GDM1 (cell line): ENCODE results near the gene RAP2B.
"Not testable (repeated sequence)": the region's sequence is repeated elsewhere in the genome, so short reads cannot be mapped to it uniquely, and the experiment has no call there.

Experiments used
- DNase-seq: peaks from one replicate; lab custom pipeline; 2025; lab: John Stamatoyannopoulos, UW

RAP2B gene

DNA sequence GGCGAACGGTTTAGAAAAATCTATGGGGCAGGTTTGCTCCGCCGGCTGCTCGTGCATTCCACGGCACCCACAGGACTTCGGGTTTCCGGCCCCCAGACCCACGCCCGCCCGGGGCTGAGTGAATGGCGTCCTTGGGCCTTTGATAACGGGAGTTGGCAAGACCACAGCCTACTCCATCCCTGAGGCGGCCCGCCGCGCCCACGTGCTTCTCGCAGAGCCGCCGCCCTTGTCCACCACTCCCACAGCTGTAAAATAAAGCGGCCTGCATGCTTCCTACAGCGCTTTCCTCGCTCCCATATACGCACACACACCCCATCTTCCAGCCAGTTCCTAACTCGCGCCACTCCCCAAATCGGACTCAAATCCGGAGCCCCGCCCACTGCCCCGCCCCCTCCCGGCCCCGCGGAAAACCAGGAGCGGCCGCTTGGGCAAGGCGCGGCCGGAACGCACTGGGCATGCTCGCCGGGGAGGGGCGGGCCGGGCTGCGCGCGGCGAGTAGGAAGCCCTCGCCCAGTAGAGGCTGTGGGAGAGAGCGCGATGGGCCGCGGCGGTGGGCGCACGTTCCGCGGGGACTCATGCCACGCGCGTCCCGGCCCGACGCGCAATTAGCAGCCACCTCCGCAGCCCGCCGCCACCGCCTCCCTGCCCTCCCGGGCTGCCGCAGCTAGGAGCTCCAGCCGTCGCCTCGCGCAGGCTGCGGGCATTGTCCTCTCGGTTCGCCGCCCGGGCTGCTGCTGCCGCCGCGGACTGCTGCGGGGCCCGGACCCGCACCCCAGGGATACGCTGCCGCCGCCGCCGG lies at the start of gene RAP2B:
Gene RAP2B (plus strand): TSS at position 513 of the 799 bp plus-strand sequence. CDS start 468 bp downstream, outside the sequence.
- DNase-seq: peak; percentile 94

DNA sequence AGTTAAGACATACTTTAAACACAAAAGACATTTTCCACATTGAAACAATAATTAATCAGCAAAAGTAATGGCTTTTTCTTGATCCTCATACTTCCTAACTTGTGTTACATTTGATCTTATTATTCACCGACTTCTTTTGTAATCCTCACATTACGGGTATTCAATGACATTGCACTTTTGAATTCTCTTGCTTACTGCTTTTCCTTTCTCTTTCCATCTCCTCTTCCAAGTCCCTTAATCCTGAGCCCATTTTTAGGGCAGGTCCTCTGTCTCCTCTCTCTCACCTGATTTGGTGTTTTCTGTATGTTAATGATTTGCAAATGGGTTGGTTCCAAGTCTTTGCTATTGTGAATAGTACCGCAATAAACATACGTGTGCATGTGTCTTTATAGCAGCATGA lies 48.5 kb upstream of the RAP2B start:
- DNase-seq: no peak

DNA sequence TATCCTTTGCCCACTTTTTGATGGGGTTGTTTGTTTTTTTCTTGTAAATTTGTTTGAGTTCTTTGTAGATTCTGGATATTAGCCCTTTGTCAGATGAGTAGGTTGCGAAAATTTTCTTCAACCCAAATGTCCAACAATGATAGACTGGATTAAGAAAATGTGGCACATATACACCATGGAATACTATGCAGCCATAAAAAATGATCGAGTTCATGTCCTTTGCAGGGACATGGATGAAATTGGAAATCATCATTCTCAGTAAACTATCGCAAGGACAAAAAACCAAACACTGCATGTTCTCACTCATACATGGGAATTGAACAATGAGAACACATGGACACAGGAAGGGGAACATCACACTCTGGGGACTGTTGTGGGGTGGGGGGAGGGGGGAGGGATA lies 47.8 kb upstream of the RAP2B start:
- DNase-seq: not testable (repeated sequence)

DNA sequence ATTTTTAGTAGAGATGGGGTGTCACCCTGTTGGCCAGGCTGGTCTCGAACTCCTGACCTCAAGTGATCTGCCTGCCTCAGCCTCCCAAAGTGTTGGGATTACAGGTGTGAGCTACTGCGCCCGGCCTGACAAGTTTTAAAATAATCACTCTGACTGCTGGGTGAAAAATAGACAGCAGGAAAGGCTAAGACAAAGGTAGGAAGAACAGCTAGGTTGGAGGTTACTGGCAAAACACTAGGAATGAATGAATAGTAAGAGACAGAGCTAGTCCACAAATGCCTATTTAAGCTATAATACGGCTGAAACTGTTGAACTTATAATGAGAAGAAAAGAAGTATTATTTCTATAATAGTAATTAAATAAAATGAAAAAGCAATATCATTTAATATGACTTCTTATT lies 46.7 kb upstream of the RAP2B start:
- DNase-seq: no peak

DNA sequence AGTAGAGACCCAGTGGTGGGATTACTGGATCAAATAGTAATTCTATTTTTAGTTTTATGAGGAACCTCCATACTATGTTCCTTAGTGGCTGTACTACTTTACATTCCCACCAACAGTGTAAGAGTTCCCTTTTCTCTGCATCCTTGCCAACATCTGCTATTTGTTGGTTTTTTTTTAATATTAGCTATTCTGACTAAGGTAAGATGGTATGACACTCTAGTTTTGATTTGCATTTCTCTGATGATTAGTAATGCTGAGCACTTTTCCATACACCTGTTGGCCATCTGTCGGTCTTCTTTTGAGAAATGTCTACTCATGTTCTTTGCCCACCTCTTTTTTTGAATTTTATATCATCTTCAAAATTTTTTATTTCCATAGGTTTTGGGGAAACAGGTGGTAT lies 34.2 kb upstream of the RAP2B start:
- DNase-seq: no peak

DNA sequence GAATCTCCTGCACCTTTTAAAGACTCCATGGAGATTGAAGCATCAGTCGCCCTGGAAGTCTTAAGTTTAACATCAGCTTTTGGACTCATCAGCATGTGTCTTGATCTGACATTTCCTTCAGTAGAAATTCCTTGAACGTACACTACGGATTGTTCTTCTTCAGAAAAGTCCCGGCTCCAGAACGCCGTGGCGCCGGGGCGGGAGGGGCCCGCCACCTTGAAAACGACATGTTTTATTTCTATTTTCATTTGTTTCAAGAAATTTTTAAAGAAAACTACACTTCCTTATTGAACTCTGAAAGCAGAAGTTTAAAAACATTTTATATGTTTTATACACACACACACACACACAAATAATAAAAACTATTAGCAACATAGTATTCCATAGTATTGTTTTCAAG lies 32.6 kb upstream of the RAP2B start:
- no peak for DNase-seq

DNA sequence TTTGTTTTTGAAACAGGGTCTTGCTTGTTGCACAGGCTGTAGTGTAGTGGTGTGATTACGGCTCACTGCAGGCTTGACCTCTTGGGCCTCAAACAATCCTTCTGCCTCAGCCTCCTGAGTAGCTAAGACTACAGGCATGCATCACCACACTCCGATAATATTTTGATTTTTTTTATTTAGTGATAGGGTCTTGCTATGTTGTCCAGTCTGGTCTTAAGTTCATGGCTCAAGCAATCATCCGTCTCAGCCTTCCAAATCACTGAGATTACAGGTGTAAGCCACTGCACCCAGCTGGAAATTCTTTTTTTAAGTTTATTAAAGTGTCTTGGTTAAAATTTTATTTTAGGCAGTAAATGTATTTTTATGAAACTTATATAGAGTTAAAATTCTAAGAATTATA lies 32.2 kb upstream of the RAP2B start:
- DNase-seq: no peak

DNA sequence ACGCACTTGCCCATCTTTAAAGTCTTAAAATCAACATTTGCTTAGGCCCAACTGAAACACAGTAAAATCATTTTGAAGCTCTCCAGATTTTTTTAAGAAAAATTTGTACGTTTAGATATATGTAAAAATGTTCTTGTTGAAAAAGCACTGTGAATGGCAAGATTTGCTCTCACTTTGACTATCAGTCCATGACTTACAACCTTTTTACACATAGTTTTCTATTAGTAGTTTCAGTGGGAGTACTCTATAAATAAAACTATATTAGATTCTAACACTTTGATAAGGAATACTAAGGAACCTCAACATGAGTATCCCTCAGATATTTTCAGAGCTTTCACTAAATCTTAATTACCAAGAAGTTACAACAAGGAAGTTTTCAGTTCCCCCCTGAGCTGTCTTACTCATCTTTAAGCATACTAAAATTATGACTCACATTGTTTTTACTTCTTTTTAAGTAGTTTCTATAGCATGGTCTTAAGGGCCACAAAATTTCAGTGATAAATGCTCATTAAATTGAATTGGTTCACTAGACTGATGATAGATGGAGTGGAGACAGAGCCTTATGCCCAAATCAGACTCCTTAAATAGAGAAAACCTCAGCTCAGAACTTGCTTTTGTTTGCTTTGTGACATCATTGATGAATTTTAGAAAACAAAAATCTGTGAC lies 31.6 kb upstream of the RAP2B start:
- DNase-seq: no peak

DNA sequence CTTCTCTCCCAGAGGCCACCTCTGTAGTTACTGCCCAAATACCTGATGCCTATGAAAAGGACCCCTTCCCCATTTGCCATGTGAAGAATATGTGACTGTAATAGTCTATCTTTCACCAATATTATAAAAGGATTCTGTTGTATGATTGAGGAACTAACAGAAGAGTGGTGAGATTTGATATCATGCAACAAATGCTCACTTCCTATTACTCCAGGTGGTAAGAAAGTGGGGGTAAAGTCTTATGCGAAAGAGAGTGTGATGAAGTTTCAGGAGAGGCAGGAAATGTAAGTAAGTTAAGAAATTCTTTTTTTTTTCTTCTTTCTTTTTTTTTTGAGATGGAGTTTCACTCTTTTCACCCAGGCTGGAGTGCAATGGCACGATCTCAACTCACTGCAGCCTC lies 24.4 kb upstream of the RAP2B start:
- DNase-seq: no peak

DNA sequence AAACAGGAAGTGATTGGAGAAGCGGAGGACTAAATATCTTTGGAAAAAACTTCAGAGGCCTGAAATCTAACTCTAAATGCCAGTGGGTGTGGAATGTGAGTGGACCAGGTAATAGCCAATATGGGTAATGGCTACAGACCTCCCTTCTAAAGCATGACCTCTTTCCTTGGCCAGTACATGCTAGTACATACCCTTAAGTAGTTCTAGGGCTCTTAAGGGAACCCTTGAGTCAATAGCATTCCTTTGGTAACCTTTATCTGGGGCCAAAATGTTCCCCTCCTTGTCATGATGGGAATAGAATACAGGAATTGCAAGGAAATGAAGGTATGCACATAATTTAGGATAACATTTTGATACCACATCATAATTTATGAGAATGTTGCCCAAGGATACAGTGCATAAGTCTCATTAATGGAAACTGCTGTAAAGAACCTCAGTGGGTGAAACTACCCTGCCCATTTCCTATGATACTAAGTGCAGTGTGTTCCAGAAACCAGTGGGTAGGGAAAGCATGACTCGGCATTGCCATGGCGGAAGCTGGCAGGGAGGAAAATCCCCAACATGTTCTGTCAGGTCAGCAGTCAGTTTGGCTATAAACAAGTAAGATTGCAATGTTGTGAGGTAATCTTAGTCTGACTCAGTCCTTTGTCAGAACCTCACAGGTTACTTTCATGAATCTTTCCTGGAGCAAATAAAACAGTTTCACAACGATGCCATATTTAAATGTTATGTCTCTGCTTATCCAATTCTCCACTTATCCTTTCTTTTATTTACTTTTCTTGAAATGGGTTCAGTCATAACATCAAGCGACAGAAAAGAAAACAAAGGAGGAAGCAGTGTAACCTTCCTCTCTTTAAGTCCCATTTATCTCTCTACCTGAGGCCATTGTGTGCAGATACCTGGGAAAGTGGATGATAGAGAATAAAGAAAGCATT lies 23.5 kb upstream of the RAP2B start:
- no peak for DNase-seq

DNA sequence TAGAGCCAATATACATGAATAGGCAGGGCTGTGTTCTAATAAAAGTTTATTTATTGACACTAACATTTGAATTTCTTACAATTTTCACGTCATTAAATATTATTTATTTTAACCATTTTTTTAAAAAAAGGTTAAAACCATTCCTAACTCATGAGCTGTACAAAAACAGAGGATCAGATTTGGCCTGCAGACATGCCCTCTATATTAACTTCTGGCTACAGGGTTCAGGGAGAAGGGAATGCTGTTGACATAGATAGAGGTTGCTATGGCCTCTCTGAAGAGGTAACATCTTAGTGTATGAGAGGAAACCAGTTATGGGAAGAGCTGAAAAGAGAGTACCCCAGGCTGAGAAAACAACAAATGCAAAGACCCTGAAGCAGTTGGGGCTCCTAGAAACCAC lies 19.1 kb upstream of the RAP2B start:
- DNase-seq: no peak

DNA sequence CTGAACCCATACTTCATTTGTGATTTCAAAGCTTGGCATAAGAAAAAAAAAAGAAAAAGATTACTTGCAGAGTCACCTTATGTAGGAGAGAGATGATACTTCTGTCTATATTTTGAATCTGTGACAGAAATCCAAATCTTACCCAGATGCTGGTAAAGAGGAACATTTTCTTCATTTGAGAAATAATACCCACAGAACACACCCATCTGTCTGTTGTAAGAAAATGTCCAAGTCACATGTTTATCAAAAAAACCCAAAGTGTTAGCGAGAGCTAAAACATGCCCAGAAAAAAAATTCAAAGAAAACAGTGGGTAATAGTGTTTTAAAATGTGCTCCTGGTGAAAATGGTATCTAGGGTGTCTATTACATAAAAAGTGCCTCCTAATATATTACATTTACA lies 18.0 kb upstream of the RAP2B start:
- no peak for DNase-seq

DNA sequence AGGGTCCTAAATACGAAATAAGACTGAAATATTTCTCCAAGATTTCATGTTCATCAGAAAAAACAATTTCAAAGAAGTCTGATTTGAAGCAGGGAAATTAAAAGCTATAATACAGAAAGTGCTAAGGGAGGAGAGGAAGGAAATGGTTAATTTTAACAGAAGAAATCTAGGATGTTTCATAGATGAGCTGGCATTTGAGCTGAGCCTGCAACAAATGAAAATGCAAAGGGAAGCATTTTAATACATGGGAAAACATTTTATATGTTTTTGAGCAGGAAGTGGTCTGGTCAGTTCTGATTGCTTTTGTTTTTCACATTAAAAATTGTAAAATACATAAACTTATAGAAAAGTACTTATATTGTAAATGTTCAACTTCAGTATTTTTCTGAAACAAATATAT lies 17.2 kb upstream of the RAP2B start:
- no peak for DNase-seq

DNA sequence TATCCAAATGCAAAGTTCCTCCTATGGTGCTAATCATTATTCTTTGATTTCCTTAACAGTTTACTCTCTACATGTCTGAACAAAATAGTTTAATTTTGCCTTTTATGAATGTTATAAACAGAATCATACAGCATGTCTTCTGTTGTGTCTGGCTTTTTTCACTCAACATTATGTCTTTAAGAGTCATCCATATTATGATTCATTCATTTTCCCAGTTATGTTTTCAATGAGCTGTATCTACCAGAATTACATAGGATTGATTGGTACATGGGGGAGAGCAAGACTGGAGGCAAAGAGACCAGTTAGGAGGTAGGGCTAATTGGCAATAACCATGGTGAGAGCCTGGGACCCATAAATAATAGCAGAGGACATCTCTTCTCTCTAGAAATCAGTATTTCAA lies 16.6 kb upstream of the RAP2B start:
- no peak for DNase-seq

DNA sequence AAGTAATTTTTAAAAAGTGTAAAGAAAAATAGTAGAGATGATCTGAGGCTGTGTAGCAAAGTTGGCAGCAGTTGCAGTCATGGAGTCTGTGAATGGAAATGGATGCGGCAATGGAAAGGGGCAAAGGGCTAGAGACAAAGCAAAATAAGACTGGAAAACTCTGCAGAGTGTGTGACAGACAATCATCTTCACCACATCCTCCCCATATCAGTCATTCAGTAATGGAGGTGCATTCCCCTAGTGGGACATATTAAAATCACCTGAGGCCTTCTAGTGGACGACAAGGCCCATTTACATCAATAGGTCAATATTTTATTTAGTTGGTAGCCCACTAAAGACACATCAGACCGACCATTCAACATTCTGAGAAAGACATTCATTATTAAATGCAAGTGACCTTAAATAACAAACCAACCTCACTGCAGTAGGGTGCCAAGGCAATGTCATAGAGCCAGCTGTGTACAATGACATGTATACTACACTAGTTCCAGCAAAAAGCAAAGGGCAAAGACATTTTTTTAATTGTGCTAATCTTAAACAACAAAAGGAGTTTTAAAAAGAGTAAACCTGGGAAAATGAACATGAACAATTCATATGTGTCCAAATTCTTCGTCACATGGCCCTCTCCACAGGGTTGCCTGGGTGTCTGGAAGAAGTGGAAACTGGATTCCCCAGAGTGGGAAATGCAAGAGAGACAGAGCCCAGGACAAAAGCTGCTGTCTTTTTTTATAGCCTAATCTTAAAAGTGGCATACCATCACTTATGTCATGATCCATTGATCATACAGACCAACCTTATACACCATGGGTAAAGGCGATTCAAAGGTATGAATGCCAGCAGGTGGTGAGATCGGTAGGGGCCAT lies 15.6 kb upstream of the RAP2B start:
- DNase-seq: no peak

DNA sequence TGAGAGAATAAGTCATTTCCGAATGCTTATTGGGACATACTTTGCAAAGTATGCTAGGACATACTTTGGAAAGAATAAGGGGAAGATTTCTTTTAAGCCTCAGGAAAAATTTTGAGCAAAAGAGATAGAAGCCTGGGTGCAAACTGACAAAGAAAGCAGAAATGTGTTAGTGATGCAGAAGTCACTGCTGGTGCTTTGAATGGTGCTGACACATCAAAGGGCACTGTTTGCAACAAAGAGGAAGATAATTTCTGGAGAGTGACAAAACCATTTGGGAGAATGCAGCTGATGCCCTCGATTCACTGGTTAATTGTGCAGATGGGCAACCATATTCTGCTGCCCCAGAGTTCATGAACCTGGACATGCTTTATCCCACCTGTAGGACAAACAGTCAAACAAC lies 11.0 kb upstream of the RAP2B start:
- DNase-seq: no peak

DNA sequence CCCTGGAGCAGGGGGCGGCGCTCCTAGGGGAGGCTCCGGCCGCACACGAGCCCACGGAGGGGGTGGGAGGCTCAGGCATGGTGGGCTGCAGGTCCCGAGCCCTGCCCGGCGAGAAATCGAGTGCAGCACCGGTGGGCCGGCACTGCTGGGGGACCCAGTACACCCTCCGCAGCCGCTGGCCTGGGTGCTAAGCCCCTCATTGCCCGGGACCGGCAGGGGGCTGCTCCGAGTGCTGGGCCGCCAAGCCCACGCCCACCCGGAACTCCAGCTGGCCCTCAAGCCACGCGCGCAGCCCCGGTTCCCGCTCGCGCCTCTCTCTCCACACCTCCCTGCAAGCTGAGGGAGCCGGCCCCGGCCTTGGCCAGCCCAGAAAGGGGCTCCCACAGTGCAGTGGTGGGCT lies 6.2 kb upstream of the RAP2B start:
- DNase-seq: not testable (repeated sequence)

DNA sequence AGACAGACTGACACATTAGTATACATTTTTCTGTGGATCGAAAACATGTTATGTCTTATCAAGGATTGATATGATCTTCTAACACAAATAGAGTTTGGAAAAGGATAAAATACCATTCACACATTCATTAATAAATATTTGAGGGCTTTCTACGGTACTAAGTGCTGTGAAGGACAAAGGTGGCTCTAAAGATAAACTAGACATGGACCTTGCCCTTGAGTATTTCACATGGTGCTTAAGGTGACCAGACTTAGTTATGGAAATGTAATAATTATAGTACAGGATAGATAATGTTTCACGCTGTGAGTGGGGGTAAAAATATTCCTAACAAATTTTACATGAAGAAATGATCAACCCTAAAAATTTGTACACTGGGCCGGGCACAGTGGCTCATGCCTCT lies 3.8 kb upstream of the RAP2B start:
- DNase-seq: no peak

DNA sequence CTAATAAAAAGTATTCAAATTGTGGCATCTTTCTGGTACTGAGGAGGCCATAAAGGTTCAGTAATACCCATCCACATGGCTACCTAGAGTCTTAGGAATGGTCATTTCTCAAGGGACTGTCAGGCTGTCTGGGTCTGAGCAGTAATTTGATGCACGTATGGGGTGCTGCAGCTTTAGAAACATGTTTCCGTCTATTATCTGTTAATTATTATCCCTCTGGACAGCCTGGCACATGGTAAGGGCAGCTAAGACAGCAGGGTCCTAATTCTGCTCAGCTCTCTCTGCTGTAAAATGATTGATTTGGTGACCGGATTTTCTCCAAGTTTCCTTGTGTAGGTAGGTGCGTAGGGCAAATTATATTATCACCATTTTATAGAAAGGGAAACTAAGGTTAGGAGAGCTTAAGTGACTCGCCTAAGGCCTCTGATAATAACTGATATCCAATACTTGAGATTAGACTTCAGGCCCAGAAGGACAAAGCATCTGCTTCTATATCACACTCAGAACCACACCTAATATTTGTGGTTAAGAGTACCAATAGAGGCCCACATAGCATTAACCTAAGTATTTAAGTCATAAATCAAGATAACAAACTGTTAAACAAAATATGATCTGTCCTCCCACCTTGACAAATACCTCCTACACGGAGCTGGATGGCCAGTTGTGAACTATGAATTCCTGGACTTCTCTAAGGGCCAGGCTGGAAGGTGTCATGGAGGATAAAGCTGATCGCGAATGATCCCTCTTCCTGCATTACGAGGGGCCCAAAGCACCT lies 2.9 kb upstream of the RAP2B start:
- no peak for DNase-seq

DNA sequence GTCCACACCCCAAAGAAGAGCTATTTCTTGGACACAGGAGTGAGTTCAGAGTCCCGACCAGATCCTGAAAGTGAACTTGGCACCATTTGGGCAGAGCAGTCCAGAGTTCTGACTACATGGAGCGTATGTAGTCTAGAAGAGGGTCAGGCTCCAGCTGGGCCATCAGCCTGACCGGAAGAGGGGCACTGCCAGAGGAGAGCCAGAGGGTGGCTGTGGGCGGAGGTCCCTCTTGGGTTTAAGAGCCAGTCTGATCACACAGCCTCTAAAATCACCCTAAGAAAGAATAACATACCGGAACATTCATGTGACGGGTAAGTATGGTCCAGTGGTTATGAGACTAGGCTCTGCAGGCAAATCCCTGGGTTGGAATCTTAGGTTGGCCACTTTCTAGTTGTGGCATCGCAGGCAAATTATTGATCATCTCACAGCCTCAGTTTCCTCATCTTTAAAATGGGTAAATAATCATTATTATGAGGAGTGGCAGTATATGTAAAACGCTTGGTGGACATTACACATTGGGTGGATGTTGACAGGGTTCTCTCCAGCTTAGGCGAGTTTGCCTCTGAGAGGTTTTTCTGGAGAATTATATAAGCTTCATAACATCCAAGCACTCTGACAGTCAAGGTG lies 2.1 kb upstream of the RAP2B start:
- DNase-seq: no peak
